ENCODE data around the gene OTULIN. TPM values are rescaled to one million over a fixed set of nuclear protein-coding genes. Genes with fewer than 3 reads are reported as not detected.
A peak's percentile ranks its signal among the peaks of the same experiment; 100 is the strongest.

OTULIN gene
- total and polyA plus RNA-seq, 2 of the 4 experiments (the other 2 are of a cell fraction): 6.9 to 19.5 TPM

DNA sequence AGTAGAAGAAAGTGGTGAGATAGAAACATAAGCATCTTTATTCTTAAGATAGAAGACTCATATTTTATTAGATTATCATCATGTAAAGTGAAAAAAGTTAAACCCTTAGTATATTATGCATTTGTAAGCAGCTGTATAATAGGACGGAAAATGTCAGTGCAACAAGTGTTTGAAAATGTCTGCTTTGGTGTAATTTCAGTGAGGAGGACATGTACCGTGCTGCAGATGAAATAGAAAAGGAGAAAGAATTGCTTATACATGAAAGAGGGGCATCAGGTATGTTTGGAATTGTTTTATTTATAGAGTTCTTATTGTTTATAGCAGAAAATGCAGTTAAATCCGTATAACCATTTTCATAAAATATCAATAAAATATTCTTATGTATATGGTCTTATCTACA, 8.9 kb downstream of the OTULIN start (continued):
- no peak for TF ChIP-seq CHD1 (IDR thresholded peaks at IDR 0.05; ENCODE audit: low read depth, low read length)
- TF ChIP-seq, protein P1, sequence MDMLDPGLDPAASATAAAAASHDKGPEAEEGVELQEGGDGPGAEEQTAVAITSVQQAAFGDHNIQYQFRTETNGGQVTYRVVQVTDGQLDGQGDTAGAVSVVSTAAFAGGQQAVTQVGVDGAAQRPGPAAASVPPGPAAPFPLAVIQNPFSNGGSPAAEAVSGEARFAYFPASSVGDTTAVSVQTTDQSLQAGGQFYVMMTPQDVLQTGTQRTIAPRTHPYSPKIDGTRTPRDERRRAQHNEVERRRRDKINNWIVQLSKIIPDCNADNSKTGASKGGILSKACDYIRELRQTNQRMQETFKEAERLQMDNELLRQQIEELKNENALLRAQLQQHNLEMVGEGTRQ (IDR thresholded peaks at IDR 0.05; ENCODE audit: low read depth, low read length): no peak
- TF ChIP-seq POLR2A (IDR thresholded peaks at IDR 0.05; ENCODE audit: low read depth, low read length): no peak

DNA sequence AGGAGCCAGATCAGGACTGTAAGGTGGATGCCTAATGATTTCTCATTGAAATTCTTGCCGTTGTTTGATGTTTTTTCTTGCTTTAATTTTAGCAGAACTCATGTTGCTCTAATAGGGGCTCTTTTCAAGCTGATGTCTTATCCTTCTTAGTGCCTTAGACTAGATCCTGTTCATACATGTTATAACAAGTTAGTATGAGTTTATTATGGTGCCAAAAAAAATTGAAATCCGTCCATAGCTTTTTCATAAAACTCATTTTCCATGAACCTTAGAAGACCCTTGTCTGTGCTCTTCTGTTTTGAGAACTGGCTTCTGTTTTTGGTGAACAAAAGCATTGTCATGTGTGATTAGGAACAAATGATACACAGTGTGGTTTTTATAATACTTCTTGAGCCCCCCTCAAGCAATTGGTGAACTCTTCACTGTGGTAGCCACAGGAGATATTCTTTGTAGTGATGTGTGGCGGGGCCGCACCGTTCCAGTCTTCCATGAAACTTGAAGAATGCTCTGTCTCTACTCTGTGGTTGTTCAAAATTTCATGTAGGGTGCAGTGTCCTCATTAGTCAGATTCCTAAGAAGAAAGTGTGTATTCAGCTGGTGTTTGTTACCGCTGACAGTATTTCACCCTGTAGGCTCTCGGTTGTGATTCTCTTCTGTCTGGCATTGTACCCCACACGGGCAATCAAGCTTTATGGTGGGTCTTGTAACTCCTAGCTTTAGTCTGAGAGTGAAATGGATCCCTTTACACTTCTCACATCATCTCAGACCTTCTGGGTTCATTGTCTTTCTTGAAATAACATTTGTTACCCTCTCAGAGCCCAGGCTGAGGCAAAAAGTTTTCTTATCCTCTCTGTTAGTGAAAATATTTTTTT, 10.7 kb downstream of the OTULIN start:
- BruUV-seq (replicated peaks): no TSS peak
- Histone ChIP-seq H4K5ac (ENCODE audit: low read depth, low read length) (no peak overlapping the region), H4K8ac (ENCODE audit: low read depth in 2 of 2, low read length in 2 of 2) (no peak overlapping the region), H4K20me1 (ENCODE audit: insufficient read depth, low read length) (peaks cover 53% of the 10 kb centered on the region), H3K4me2 (ENCODE audit: low read depth, low read length) (no peak overlapping the region), H3K56ac (ENCODE audit: extremely low read depth, insufficient read depth, low read length) (no peak overlapping the region), H3K4me1 (ENCODE audit: control insufficient read depth, insufficient read depth, low read length) (peaks cover 15% of the 10 kb centered on the region), H2AK5ac (ENCODE audit: low read depth, low read length) (no peak overlapping the region), H3K36me3 (ENCODE audit: control insufficient read depth, insufficient read depth, low read length) (peaks cover 13% of the 10 kb centered on the region), H4K91ac (ENCODE audit: insufficient read depth, low read depth, low read length) (no peak overlapping the region), H3K79me1 (ENCODE audit: low read depth in 1 of 2, low read length in 2 of 2) (peaks cover 45 to 80% of the 10 kb centered on the region in 2 experiments), H3K9me1 (ENCODE audit: insufficient read depth, low read length) (peaks cover 19% of the 10 kb centered on the region), H3K4me3 (ENCODE audit: insufficient read depth, low read depth, low read length) (no peak overlapping the region), H2BK5ac (ENCODE audit: low read depth, low read length, poor library complexity, severe bottlenecking) (no peak overlapping the region), H2BK20ac (ENCODE audit: low read depth, low read length) (no peak overlapping the region), H3K27me3 (ENCODE audit: control insufficient read depth, insufficient read depth, low read length) (no peaks in the 10 kb centered on the region), H3K27ac (ENCODE audit: insufficient read depth, low read length) (no peak overlapping the region), H2AFZ (replicated peaks; ENCODE audit: low read length, poor library complexity) (no peak overlapping the region), H3K4ac (ENCODE audit: low read depth, low read length) (no peak overlapping the region), H3K9ac (ENCODE audit: low read depth, low read length) (no peak overlapping the region), H3K9me3 (ENCODE audit: control insufficient read depth, insufficient read depth, low read length) (no peaks in the 10 kb centered on the region), H2BK120ac (ENCODE audit: low read depth, low read length) (no peak overlapping the region), H3K18ac (ENCODE audit: low read depth, low read length) (no peak overlapping the region), H3K23ac (ENCODE audit: low read depth, low read length) (peak overlapping the region; percentile 16; the same call in 1 of the 2 replicates), H2AK9ac (replicated peaks; ENCODE audit: low read depth, low read length, poor library complexity) (no peak overlapping the region), H2BK15ac (ENCODE audit: low read depth, low read length) (no peak overlapping the region), H3K14ac (replicated peaks; ENCODE audit: low read depth, low read length) (peak overlapping the region; percentile 27; the same call in 1 of the 2 replicates)
- DNase-seq (no peak), ATAC-seq (ENCODE audit: low read depth) (no peak)
- intact Hi-C loops (cut with micrococcal nuclease) (no loop called here), dilution Hi-C loops (cut with HindIII; ENCODE audit: low sequenced_read_pairs, unreplicated experiment) (no loop called here), in situ Hi-C loops (cut with MboI; ENCODE audit: low sequenced_read_pairs) (loop anchor here (25.0 kb wide), 2 partner anchors 563 to 688 kb away; no protein-coding TSS in a partner anchor)
- ChIA-PET POLR2A (ENCODE audit: unreplicated experiment) (no interaction called here), CTCF (interaction anchor here (0.7 kb wide), 2 partner anchors 22 to 46 kb away, joined by 3 read pairs; no protein-coding TSS in a partner anchor)
- no CpG with 5 or more reads among the region's 8 CpGs for WGBS, 2 experiments (ENCODE audit: extremely low coverage in 2 of 2, insufficient read length in 1 of 2)
- TF ChIP-seq NFE2L2 (IDR thresholded peaks at IDR 0.05; ENCODE audit: low read depth, low read length): no peak
- no peak for TF ChIP-seq CEBPB (IDR thresholded peaks at IDR 0.05; ENCODE audit: low read depth, low read length)
- no peak for TF ChIP-seq RCOR1 (IDR thresholded peaks at IDR 0.05; ENCODE audit: insufficient replicate concordance, low read length)
- TF ChIP-seq, protein P1 (IDR thresholded peaks at IDR 0.05; ENCODE audit: low read depth, low read length): no peak
- no peak for TF ChIP-seq RFX5 (IDR thresholded peaks at IDR 0.05; ENCODE audit: low read depth, low read length)
- TF ChIP-seq CHD1 (IDR thresholded peaks at IDR 0.05; ENCODE audit: low read depth, low read length): no peak
- TF ChIP-seq, protein P2, sequence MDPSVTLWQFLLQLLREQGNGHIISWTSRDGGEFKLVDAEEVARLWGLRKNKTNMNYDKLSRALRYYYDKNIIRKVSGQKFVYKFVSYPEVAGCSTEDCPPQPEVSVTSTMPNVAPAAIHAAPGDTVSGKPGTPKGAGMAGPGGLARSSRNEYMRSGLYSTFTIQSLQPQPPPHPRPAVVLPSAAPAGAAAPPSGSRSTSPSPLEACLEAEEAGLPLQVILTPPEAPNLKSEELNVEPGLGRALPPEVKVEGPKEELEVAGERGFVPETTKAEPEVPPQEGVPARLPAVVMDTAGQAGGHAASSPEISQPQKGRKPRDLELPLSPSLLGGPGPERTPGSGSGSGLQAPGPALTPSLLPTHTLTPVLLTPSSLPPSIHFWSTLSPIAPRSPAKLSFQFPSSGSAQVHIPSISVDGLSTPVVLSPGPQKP (IDR thresholded peaks at IDR 0.05; ENCODE audit: borderline replicate concordance, low read depth, low read length): no peak
- TF ChIP-seq FOS (IDR thresholded peaks at IDR 0.05; ENCODE audit: low read depth, low read length): no peak
- no peak for TF ChIP-seq MAZ (IDR thresholded peaks at IDR 0.05; ENCODE audit: borderline replicate concordance, low read depth, low read length)

Data from IMR-90 (cell line).